Stimulated activated CD4-positive, alpha-beta T cell treated with anti-CD3 and anti-CD28 coated beads, TNF-alpha, amount 100 ng/mL, for 4 hours (primary cell): ENCODE data around the gene NDST3.
"Not testable (repeated sequence)": the region's sequence is repeated elsewhere in the genome, so short reads cannot be mapped to it uniquely, and the experiment has no call there.

Source experiments
- DNase-seq, 3 experiments: peaks; one replicate each; pipeline ENCODE4 v3.0.0-alpha.2; 2020; ENCODE audit warnings: low read depth in 3 of 3

The NDST3 gene

DNA sequence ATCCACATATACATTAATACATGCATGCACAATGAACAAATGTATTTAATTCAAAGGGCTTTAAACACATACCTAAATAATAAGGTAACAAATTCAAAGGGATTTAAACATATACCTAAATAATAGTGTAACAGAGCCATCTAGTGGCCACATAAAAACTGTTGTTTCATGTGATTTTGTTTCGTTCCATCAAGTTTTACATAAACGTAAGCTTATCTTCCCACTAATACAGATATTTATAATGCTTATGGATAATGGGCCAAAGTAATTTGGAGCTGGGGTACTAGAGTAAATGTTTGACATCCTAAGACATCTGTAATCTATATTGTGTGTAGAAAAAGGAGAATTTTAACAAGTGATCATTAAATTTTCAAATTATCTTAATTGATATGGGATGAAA is 236.2 kb downstream of the NDST3 start:
- DNase-seq: no peak

DNA sequence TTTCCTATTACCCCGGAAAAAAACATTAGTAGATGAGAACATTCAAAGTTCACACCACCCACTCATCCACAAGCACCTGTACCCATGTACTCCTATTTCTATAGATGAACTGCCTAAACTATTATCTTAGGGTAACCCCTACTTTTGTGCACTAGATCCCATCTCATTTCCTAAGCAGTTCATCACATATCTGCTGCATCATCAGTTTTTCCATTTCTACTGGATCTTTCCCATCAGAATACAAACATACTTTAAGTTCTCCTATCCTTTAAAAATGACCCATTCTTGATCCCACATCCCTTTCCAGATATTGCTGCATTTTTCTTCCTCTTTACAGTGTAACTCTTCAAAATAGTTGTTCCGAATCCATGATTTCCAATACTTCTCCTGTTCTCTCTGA is 237.5 kb downstream of the NDST3 start:
- DNase-seq: no peak

GRCh38 chr4:118273642-118274041 is 239.4 kb downstream of the NDST3 start:
- DNase-seq: no peak

DNA sequence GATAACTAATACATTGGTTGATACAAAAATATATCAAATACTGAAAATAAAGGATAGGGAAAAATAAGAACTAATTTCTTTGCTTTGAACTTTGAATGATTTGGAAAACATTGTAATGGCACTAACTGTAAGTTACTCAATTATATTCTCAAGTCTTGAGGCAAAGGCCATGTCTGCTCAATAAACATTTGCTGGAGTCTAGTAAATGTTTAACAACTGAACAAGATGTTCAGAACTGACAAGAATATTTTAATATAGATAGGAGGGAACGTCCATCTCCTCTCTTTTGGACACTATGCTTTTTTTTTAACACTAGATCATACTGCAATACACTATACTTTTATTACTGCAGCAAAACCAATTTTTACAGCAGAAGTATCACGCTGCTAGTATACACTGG is 242.3 kb downstream of the NDST3 start:
- no peak for DNase-seq

- no peak for DNase-seq
Observed at GRCh38 chr4:118277243-118277642, 243.0 kb downstream of the NDST3 start.

DNA sequence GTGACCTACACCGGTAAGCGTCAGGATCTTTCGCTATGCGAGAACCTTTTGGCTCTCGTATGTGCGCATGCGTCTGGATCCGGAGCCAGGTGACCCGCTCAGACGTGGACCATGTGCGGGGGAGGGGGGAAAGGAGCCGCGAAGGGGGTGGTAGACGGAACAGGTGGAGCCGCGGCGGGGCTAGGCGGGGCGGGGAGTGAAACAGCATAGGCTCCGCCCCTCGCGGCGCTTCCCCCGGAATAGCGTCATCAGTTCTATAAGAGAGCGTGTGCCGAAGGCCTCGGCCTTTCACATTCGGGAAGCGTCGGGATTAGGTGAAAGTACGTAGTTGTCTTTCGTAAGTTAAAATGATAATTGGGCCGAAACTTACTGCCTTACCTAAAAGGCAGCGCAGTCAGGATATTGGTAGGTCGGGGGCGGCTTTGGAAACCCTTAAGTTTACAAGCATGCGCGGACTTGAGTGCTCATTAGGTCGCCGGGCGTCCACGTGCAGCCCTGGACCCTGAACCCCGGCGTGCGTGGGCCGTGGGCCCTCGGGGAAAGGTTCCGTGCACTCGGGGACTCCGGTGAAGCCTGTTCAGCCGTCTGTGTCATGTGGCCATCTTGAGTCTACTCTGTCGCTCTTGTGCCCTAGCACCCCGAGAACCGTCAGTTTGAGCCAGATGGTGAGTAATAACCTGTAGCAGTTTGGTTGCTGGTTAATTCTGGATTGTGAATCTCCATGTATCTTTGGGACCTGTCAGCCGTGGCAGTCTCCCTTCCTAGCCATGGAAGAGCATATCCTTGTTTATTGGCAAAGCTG is 244.4 kb downstream of the NDST3 start:
- peak; percentile 95 to 99 (median 98) for DNase-seq

DNA sequence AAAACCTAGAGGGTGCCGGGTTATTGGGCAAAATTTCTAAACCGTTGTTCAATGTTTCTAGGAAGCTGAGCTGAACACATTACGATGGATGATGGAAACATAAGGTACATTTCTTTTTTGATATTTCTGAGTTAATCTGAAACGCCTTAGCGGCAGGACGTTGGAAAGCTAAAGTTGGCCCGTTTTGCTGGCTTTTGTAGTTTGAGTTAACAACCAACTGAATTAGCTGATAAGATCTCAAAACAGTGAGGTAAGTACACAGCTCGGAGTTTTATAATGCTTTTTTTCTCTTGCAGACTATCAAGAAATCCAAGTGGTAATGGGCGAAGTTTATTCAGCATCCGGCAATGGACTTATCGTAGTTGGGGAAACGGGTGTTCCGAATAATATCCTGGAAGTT is 245.0 kb downstream of the NDST3 start:
- no peak for DNase-seq

DNA sequence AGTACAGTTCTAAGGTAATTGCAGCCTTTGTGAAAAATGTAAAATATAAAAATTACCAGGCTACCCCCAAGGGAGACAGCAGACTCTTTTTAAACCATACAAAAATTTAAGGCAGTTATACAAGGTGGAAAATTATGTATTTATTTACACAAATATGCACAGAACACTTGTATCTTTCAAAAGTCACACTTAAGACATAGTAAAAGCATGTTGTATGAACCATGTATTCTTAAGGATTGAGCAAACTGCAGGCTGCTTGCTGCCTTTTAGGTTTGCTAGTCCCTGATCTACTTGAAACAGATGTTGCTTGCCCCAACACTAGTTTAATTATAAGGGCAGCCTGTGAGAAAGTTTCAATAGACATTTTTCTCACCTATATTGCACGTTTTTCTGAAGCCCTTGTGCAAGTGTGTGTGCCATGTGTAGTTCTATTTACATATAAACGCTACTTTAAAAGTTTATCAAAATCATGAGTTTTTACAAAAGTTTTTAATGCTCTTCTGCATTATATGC is 245.7 kb downstream of the NDST3 start:
- DNase-seq: no peak

DNA sequence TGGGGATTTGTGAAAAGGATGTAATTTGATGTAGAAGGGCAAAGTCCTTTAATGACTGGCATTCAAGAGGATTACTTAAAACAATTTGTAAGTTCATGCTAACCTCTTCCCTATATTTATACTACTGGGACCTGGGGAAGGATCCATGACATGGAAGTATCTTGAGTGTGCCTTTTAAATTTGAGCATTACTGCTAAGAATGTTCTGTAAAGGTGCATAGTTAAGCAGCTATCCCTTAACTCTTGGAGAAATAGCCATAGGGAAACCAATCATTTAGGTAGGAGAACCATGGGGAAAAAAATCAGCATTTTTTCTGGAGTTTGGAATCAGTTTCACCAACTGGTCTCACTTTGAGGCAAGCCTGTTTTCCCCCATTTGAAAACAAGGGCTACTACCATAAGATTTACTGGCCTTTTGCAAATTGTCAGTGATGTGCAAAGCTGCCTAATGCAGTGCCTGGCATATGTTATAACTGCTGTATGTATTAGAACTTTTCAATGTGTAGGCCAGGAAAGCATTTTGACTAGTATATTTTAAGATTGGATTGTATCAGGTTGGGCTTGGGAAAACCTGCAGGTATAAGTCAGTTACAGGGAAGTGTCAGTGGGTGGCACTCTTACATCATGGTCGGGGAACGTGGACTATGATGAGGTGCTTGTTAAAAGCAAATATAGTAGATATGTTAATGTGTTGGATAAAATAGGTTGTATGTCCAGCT is 246.4 kb downstream of the NDST3 start:
- peak in 1 of 3 experiments; percentile 19 for DNase-seq

GRCh38 chr4:118281611-118282442 is 247.5 kb downstream of the NDST3 start:
- DNase-seq: no peak

GRCh38 chr4:118282692-118283091 is 248.4 kb downstream of the NDST3 start:
- DNase-seq: no peak

- no peak for DNase-seq
Observed at GRCh38 chr4:118284169-118284568, 249.9 kb downstream of the NDST3 start.

DNA sequence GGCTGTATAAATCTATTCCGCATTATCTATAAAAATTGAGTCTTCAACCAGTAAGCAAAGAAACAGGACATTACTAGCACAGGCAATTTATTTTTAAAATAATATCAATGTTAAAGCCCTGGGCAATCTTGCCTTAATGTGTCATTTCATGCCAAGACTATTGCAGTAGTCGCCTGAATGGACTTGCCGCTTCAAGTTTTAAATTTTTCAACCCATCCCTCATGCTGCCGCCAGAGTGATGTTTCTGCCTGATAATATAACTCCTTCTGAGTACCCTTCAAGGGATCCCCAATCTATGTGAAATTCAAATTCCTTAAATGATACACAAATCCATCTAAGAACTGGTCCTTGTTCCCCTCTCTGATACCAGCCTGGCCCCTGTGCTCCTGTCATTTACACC is 251.6 kb downstream of the NDST3 start:
- no peak for DNase-seq

DNA sequence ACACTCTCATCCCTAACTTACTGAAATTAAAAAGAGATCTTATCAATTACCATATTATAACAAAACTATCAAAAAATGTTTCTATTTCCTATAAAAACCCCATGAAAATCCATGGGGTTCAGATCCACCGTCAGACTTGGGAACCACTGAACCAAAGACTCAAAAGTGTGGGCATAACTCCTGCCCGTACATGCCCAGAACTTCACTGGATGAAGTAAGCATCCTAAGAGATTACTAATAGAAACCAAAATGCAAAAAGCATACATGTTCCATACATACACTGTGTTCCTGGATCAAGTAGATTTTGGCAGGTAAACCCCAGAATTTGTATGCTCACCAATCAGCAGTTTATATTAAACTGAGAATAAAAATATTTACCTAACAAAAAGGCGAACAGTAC is 252.4 kb downstream of the NDST3 start:
- no peak for DNase-seq

- DNase-seq: no peak
Observed at GRCh38 chr4:118287711-118288451, 253.6 kb downstream of the NDST3 start.

DNA sequence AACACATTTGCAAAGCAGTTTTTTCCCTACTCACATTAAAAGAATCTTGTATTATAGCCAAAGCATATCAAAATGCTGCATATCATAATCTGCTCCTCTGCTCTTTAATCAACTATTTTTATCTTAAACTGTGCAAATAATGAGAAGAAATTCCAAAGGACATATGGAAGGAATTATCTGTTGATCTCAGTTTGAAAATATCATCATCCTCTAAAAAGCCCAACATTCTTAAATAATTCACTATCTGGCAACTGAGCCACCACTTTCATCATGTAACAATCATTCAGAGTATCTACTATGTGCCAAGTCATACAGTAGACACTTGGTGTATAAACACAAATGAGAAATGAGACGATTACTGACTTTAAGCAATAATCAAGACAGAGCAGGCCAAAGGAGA is 255.5 kb downstream of the NDST3 start:
- DNase-seq: no peak

DNA sequence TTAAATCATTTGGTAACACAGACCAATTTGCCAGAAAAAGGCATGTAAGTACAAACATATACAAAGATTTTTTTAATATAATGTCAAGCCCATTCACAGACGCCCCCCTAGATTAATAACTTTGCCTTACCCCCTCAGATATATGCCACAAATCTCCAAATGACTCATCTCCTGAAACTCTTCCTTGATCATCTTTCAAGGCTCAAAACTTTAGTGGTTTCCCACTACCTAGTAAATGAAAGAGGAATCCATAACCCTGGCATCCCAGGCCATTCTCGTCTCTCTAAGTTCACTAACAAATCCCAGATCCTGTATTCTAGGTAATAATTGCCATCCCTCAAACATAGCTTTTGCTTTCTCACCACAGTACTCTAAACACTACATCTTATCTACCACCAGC is 256.7 kb downstream of the NDST3 start:
- DNase-seq: no peak

- no peak for DNase-seq
Observed at GRCh38 chr4:118296729-118297128, 262.4 kb downstream of the NDST3 start.

DNA sequence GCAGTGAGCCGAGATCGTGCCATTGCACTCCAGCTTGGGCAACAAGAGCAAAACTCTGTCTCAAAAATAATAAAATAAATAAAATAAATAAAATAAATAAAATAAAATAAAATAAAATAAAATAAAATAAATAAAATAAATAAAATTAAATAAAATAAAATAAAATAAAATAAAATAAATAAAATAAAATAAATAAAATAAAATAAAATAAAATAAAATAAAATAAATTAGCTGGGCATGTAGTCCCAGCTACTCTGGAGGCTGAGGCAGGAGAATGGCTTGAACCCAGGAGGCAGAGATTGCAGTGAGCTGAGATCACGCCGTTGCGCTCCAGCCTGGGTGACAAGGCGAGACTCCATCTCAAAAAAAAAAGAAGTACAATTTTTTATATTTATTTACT is 265.3 kb downstream of the NDST3 start:
- DNase-seq: not testable (repeated sequence)

- no peak for DNase-seq
Observed at GRCh38 chr4:118307643-118308042, 273.4 kb downstream of the NDST3 start.
